GM12864 (cell line): Measurements from ENCODE around the gene DBET.
"Not testable (repeated sequence)": the region's sequence is repeated elsewhere in the genome, so short reads cannot be mapped to it uniquely, and the experiment has no call there.

Source experiments
- DNase-seq: peaks from one replicate; pipeline ENCODE4 v3.0.0-alpha.2; 2011; ENCODE audit warnings: low read depth
- H3K4me3 ChIP-seq: 2 replicates; pipeline ENCODE4 v1.5.1; 2011; ENCODE audit warnings: mild to moderate bottlenecking, low read depth, low read length, control low read depth

DBET gene

DNA sequence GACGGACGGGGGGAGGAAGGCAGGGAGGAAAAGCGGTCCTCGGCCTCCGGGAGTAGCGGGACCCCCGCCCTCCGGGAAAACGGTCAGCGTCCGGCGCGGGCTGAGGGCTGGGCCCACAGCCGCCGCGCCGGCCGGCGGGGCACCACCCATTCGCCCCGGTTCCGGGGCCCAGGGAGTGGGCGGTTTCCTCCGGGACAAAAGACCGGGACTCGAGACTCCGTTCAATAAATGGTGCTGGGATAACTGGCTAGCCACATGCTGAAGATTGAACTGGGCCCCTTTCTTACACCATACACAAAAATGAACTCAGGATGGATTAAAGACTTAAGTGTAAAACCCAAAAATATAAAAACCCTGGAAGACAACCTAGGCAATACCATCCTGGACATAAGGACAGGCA lies 28.8 kb downstream of the DBET start:
- H3K4me3 ChIP-seq, DNase-seq: not testable (repeated sequence)

DNA sequence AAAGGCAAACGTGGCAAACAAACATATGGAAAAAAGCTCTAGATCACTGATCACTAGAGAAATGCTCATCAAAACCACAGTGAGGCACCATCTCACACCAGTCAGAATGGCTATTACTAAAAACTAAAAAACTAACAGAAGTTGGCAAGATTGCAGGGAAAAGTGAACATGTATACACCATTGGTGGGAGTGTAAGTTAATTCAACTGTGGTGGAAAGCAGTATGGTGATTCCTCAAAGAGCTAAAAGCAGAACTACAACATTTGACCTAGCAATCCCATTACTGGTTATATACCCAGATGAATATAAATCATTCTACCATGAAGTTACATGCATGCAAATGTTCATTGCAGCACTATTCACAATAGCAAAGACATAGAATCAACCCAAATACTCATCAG lies 29.7 kb downstream of the DBET start:
- DNase-seq, H3K4me3 ChIP-seq: not testable (repeated sequence)

DNA sequence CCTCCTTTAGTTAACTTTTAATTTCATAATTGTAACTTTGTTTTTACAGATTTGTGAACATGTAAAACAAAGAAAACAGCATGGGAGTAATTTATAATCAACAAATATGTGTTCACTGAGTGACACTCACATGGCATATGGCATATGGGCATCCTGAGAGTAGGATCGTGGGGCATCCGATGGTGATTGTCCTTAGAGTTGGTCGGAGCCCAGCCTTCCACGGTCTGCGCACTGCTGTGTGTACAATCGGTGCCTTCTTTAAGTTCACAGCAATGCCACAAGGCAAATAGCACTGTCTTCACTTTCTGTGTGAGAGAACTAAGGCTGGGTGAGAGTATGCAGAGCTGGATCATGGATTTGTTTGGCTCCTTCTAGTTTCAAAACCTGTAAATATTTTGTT lies 31.0 kb downstream of the DBET start:
- not testable (repeated sequence) for DNase-seq, H3K4me3 ChIP-seq

DNA sequence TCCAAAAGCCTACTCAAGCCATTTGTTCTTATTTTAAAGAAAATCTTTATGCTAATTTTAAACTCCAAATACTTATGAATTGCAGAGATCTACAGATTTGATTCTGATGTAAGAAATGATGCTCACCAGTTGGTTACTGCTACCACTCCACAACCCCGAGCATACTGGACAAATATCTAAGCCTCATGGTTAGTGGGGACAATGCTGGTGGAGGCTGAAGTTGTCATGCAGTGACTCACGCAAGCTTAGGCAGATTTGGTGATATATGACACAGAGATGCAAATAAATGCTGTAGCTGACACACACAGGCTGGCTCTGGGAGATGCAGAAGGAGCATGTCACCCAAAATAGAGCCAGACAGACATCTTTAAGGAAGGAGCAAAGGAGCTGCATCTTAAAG lies 35.3 kb downstream of the DBET start:
- H3K4me3 ChIP-seq, DNase-seq: not testable (repeated sequence)

DNA sequence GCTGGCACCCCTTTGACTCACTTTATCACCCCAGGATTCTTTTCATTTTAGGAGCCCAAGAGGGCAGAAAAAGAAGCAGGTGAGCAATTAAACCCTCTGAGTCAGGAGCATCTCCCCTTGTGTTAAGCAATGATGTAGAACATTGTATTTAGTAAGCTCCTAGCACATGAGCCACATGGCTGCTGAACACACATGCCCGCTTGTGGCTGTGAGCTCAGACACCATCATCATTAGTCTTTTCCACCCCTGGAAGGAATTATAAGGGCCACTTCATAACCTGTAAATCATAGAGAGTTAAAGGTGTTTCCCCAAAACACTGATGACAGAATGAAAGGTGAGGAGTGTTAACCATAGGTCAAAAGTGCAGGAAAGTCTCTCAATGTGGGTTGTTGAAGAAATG lies 37.2 kb downstream of the DBET start:
- DNase-seq, H3K4me3 ChIP-seq: not testable (repeated sequence)

DNA sequence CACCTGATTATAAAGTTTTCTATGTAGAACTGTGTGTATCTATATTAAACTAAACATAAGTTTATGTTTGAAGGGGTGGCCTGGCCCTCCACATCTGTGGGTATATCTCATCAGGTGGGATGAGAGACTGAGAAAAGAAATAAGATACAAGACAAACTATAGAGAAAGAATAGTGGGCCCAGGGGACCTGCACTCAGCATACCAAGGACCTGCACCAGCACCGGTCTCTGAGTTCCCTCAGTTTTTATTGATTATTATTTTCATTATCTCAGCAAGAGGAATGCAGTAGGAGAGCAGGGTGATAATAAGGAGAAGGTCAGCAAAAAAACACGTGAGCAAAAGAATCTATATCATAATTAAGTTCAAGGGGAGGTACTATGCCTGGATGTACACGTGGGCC lies 41.9 kb downstream of the DBET start:
- H3K4me3 ChIP-seq, DNase-seq: not testable (repeated sequence)

DNA sequence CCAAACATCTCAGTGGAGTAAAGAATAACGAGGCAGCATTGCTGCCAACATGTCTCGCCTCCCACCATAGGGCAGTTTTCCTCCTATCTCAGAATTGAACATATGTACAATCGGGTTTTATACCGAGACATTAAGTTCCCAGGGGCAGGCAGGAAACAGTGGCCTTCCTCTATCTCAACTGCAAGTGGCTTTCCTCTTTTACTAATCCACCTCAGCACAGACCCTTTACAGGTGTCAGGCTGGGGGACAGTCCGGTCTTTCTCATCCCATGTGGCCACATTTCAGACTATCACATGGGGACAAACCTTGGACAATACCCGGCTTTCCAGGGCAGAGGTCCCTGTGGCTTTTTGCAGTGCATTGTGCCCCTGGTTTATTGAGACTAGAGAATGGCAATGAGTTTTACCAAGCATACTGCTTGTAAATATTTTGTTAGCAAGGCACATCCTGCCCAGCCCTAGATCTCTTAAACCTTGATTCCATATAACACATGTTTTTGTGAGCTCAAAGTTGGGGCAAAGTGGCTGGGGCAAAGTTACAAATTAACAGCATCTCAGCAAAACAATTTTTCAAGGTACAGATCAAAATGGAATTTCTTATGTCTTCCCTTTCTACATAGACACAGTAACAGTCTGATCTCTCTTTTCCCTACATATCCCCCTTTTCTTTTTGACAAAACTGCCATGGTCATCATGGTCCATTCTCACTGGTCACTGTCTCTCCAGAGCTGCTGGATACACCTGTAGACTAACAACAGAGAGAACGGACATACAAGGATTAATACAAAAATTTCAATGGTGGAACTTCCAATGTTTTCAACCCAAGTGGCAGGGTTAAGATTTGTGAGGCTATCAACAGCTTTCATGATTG lies 42.5 kb downstream of the DBET start:
- H3K4me3 ChIP-seq, DNase-seq: not testable (repeated sequence)

DNA sequence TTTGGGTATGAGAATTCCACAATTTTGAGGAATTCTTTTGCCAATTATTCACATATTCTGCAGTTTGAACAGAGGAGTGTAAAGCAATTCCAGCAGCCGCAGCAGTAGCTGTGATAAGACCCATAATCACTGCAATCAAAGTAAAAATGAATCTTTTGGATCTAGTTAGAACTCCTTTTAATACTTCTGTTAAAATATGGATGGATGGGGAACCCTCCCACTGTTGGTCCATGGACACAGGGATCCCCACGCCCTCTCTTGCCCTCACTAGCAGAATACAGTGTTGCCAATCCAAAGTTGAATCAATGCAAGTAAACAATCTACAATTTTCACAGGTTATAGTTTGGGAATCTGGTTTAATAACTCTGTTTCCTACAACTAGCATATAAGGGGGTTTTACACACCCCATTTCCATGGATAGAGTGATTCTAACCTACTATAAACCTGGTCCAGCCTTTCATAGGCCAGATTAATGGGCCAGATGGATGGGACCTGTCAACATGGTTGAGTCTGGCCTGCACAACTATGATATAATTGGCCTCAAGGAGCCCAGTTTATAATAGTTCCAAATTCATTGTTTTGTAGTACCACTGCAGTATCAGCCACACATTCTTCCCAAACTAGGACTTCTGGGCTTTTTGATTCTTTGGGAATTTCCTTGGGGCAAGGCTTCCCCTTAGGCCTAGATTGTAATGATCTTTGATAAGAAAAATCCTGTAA lies 43.6 kb downstream of the DBET start:
- not testable (repeated sequence) for H3K4me3 ChIP-seq, DNase-seq

DNA sequence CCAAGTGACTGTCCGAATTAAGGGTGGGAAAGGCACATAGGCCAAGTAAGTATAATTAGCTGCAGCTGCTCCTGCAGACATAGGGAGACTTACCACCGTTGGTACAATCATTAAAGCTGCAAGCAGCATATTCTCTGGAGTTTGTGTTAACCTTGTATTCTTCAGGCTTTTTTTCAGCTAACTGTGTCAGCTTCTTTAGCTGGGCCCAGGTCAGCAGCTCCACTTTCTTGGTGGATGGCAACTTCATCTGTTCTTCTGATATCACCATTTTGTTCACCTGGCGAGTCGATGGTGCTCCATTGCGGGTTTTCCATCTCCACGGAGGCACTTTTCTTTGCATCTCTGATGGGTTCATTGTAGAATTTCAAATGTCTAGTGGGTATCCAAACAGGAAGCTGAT lies 44.5 kb downstream of the DBET start:
- H3K4me3 ChIP-seq, DNase-seq: not testable (repeated sequence)

DNA sequence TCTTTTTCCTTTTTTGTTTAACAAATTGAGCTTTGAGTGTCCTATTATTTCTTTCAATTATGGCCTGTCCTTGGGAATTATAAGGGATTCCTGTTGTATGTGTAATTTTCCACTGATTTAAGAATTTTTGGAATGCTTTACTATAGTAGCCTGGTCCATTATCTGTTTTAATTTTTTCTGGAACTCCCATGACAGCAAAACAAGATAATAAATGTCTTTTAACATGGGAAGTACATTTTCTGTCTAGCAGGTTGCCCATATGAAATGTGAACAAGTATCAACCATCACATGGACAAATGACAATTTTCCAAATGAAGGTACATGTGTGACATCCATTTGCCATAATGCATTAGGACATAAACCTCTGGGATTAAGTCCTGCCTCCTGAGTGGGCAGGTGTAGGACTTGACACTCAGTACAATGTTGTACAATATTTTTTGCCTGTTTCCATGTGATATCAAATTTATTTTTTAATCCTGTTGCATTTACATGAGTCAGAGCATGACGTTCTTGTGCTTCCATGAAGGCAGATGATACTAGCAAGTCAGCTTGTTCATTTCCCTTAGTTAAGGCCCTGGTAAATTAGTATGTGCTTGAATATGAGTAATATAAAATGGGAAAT lies 45.2 kb downstream of the DBET start:
- not testable (repeated sequence) for H3K4me3 ChIP-seq, DNase-seq

DNA sequence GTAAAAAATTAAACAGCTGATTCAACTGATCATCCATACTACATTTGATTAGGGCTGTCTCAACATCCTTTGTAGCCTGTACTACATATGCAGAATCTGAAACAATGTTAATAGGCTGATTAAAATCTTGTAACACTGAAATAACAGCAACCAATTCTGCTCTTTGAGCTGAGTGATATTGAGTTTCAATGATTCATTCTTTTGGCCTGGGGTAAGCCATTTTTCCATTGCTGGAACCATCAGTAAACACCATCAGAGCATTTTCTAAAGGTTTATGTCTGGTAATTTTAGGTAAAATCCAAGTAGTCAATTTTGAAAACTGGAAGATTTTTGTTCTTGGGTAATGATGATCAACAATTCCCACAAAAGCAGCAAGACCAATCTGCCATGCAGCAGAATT lies 45.7 kb downstream of the DBET start:
- H3K4me3 ChIP-seq, DNase-seq: not testable (repeated sequence)

DNA sequence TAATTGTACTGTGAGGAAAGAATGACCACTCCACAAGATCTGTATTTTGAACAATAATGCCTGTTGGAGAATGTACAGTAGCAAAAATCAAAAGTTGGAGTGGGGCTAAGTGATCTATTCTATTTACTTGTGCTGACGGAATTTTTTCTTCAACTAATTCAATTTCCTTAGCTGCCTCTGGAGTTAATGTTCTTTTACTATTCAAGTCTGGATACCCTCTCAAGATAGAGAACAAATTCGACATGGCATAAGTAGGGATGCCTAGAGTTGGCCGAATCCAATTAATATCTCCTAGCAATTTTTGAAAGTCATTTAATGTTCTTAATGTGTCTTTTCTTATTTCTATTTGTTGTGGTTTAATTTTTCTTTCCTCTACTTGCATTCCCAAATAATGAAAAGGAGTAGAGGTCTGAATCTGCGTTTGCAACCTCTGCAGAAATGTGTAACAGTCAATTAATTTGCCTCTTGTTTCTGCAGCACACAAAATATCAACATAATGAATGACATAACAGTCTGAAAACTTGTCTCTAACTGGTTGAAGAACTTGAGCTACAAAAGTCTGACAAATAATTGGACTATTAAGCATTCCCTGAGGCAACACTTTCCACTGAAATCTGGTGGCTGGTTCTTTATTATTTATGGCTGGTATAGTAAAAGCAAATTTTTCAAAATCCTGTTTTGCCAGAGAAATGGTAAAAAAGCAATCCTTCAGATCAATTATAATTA lies 46.4 kb downstream of the DBET start:
- not testable (repeated sequence) for DNase-seq

DNA sequence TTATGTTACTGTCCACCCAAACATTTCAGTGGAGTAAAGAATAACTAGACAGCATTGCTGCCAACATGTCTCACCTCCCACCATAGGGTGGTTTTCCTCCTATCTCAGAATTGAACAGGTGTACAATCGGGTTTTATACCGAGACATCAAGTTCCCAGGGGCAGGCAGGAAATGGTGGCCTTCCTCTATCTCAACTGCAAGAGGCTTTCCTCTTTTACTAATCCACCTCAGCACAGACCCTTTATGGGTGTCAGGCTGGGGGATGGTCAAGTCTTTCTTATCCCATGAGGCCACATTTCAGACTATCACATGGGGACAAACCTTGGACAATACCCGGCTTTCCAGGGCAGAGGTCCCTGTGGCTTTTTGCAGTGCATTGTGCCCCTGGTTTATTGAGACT lies 48.6 kb downstream of the DBET start:
- not testable (repeated sequence) for DNase-seq, H3K4me3 ChIP-seq

More for the DNA sequence above, 46.4 kb downstream of the DBET start:
- H3K4me3 ChIP-seq: not testable (repeated sequence)

DNA sequence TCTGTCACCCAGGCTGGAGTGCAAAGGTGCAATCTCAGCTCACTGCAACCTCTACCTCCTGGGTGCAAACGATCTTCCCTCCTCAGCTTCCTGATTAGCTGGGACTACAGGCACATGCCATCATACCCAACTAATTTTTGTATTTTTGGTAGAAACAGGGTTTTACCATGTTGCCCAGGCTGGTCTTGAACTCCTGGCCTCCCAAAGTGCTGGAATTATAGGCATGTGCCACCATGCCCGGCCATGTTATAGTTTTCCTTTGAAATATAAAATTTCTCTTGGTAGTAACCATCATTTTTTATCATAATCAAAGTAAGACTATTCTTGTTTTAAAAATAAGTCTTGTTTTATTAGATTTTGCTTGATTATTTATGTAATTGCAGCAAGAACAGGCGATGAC lies 50.7 kb downstream of the DBET start:
- not testable (repeated sequence) for DNase-seq

More for the DNA sequence above, 50.7 kb downstream of the DBET start:
- not testable (repeated sequence) for H3K4me3 ChIP-seq
